GM12872 (cell line): Measurements from ENCODE around the gene PTK7.

ENCODE experiments used
- TF ChIP-seq, protein P1 (sequence below): IDR thresholded peaks from 3 replicates; pipeline ENCODE4 v1.5.1; 2011; ENCODE audit warnings: low read depth, mild to moderate bottlenecking, low read length, moderate library complexity; ENCODE audit not compliant: insufficient read depth

Gene PTK7

DNA sequence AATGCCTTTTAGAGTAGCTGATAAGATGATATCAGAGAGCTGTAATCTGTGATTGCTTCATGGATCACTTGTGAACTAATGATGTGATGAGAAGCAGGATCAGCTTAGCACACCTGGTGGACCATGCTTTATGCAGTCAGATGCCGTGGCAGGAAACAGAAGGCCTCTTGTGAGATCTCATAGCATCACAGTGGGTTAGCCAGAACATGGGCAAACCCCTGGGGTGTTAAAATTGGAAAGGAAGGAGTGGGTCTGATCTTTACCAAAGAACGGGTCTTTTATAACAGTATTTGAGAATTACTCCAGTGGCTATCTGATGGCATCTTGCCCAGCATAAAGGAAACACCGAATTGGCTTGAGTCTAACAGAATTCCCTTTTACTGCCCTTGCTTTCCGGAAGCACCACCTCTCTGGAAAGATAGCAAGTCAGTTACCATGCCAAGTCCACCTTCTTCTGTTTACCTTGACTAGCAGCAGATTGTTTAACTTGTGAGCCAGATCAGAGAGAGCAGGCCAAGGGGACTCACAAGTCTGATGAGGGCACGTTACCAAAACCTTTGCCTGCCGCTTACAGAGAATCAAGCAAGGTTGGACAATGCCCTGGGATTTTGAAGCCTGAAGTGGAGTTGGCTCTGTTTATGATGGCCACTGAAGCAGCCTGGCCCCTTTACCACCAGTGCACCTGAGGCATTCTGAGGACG is 74.1 kb downstream of the PTK7 start:
- TF ChIP-seq, protein P1, sequence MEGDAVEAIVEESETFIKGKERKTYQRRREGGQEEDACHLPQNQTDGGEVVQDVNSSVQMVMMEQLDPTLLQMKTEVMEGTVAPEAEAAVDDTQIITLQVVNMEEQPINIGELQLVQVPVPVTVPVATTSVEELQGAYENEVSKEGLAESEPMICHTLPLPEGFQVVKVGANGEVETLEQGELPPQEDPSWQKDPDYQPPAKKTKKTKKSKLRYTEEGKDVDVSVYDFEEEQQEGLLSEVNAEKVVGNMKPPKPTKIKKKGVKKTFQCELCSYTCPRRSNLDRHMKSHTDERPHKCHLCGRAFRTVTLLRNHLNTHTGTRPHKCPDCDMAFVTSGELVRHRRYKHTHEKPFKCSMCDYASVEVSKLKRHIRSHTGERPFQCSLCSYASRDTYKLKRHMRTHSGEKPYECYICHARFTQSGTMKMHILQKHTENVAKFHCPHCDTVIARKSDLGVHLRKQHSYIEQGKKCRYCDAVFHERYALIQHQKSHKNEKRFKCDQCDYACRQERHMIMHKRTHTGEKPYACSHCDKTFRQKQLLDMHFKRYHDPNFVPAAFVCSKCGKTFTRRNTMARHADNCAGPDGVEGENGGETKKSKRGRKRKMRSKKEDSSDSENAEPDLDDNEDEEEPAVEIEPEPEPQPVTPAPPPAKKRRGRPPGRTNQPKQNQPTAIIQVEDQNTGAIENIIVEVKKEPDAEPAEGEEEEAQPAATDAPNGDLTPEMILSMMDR: no peak

DNA sequence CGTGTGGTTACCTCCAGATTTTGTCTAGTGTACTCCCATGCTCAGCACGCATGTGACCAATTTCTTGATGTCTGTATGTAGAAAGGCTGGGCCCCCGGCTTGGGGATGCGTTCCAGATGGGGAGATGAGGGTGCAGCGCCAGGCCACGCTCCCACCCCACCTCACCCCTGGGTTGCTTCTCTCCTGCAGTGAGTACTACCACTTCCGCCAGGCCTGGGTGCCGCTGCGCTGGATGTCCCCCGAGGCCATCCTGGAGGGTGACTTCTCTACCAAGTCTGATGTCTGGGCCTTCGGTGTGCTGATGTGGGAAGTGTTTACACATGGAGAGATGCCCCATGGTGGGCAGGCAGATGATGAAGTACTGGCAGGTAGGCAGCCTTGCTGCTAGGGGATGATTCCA is 83.5 kb downstream of the PTK7 start:
- TF ChIP-seq, protein P1: no peak

DNA sequence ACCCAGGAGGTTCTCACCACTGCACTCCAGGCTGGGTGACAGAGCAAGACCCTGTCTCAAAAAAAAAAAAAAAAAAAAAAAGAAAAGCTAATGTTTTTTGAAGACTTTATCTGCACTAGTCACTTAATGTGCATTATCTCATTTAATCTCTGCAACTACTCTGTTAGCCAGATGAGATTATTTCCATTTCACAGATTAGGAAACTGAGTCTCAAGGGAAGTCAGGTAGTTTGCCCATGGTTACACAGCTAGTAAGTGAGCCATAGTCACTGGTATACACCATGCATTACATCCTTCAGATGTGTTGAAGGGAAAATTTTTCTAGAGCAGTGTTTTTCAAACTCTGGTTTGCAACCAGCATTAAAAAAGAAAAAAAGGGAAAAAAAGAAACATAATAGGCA is 87.8 kb downstream of the PTK7 start:
- TF ChIP-seq, protein P1: no peak

DNA sequence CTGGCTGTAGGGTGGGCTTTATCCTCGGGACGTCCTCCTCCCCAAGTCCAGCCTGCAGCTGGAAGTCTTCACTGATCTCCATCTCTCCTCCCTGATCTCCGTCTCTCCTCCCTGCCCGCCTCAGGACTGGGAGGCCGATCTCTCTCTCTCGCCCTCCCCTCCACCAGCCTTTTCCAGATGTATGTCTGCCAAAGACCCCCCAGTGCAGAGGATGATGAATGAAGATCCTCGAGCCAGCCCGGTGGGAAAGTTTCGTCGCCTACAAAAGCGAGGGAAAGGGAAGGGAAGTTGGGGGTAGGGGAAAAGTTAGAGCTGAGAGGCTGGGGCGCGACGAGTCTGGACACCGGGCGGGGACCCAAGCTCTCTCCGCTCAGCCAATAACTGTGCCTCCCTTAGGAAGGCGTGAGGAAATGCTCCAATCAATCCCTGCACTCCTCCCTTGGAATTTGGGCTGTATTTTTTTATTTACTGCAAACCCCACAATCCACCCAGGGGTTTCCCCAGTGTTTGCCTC is 94.4 kb downstream of the PTK7 start:
- TF ChIP-seq, protein P1: no peak

DNA sequence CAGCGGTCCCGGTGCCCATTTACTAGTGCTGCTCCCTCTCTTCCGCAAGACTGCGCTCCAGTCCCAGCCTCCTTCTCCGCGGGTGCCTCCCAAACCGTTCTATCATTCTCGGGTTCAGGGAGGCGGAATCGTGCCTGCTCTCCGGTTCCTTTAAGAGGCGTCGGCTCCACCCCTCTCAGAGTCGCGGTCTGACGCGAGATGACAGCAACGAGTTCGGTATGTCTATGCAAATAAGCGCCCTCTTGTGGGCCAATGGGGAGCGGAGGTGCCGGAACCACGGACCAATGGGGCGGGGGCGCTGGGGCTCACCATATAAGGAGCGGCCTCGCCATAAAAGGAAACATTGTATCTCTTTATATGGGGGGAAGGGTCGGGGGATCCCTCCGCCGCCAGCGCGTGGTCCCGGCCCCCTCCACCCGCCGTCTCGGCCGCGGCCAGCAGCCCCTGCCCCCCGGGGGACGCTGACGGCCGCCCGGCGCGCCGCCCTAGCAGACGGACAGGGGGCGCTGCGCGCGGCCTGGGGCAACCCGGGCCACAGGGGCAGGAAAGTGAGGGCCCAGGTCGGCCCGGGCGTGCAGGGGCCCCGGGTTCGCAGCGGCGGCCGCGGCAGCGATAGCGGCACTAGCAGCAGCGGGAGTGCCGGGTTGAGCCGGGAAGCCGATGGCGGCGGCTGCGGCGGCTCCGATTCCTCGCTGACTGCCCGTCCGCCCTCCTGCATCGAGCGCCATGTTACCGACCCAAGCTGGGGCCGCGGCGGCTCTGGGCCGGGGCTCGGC is 95.0 kb downstream of the PTK7 start, which contains the start of gene SRF:
Gene SRF, plus strand, starts transcription at position 339 of the 776 bp plus-strand sequence. Its CDS starts 388 bp downstream, at position 727.
- TF ChIP-seq, protein P1: peak; percentile 58; the same call in 2 of the 3 replicates

DNA sequence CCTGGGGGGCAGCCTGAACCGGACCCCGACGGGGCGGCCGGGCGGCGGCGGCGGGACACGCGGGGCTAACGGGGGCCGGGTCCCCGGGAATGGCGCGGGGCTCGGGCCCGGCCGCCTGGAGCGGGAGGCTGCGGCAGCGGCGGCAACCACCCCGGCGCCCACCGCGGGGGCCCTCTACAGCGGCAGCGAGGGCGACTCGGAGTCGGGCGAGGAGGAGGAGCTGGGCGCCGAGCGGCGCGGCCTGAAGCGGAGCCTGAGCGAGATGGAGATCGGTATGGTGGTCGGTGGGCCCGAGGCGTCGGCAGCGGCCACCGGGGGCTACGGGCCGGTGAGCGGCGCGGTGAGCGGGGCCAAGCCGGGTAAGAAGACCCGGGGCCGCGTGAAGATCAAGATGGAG is 95.6 kb downstream of the PTK7 start:
- TF ChIP-seq, protein P1: no peak
